ENCODE measurements around the gene CCDC71. TPM values are rescaled to one million over a fixed set of nuclear protein-coding genes. Genes with fewer than 3 reads are reported as not detected.
A peak's percentile ranks its signal among the peaks of the same experiment; 100 is the strongest.

The CCDC71 gene
- total RNA-seq, 2 experiments from 2014 or later = 21.8 to 22.7 TPM

DNA sequence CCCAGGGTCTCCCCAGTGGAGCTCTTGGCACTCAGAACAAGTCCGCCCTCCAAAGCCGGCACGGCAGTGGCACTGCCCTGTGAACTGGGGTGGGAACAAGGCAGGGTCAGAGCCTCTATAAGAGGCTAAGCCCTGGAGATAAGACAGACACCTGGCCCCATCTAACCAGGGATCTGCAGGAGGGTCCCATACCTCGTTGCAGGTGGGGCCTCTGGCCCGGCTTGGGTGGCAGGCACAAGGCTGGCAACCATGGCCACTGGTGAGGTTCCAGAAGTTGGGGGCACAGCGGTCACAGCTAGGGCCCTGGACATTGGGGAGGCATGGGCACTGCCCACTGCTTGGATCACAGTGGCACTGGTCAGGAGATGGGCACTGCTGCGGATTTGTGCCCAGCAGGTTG is 41.9 kb downstream of the CCDC71 start:
- Mint-ChIP-seq H3K27ac (no peak overlapping the region), H3K4me3 (no peak overlapping the region), H3K9me3 (ENCODE audit: insufficient read depth) (no peaks in the 10 kb centered on the region), H3K4me1 (ENCODE audit: low read depth) (peaks cover 22% of the 10 kb centered on the region), H3K27me3 (ENCODE audit: low read depth) (no peaks in the 10 kb centered on the region), H3K36me3 (ENCODE audit: low read depth) (peaks cover 5% of the 10 kb centered on the region)
- ATAC-seq (no peak), DNase-seq (no peak)
- ChIA-PET CTCF (no interaction called here), POLR2A (no interaction called here)

DNA sequence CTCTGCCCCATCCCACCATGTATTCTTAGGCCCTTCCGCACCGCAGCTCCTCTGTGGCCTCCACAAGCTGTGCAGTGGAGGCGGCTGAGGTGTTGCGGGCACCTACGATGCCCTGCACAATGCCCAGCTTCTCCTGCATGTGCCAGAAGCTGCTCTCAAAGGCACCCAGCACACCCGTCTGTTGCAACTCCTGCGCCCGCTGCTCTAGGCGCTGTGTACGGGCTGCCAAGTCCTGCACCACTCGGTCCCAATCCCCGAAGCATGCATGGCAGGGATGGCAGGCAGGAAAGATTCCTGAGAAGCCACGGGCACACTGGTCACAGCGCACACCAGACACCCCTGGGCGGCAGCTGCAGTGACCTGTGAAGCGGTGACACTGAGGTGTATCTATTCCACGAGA is 42.4 kb downstream of the CCDC71 start:
- Mint-ChIP-seq H3K4me3 (no peak overlapping the region), H3K27me3 (ENCODE audit: low read depth) (no peaks in the 10 kb centered on the region), H3K36me3 (ENCODE audit: low read depth) (peaks cover 11% of the 10 kb centered on the region), H3K4me1 (ENCODE audit: low read depth) (peaks cover 24% of the 10 kb centered on the region), H3K27ac (no peak overlapping the region), H3K9me3 (ENCODE audit: insufficient read depth) (no peaks in the 10 kb centered on the region)
- no peak for ATAC-seq
- POLR2A ChIA-PET = no interaction called here
- DNase-seq = no peak
- CTCF ChIA-PET = no interaction called here

DNA sequence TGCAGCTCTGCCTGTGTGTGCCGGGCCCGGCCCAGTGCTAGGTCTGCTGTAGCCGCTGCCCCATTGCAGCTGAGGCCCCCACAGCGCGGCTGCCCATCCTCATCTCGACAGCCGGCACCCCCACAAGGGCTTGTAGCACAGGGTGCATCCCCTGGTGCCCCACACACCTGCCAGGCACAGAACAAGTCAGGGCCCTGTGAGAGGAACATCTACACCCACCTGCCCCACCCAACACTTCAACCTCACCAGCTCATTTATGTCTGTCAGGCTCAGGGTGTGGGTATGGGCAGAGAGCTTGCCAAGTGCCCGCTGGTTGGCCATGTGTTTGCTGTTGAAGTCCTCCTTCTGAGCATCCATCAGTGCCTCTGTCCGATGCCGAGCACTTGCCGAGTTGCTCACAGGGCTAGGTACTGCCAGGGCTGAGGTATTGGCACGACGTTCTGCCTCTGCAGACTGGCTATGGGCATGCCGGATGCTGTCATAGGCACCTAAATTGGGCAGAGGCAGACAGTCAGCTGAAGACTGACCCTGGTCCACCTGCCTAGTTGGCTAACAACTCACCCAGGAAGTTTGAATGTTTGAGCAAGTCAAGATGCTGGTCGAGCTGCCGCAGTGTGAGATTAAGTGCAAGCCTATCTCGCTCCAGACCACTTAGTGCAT is 43.1 kb downstream of the CCDC71 start:
- Mint-ChIP-seq H3K36me3 (ENCODE audit: low read depth) (peaks cover 13% of the 10 kb centered on the region), H3K27me3 (ENCODE audit: low read depth) (no peaks in the 10 kb centered on the region), H3K4me3 (no peak overlapping the region), H3K4me1 (ENCODE audit: low read depth) (peaks cover 24% of the 10 kb centered on the region), H3K9me3 (ENCODE audit: insufficient read depth) (no peaks in the 10 kb centered on the region), H3K27ac (no peak overlapping the region)
- DNase-seq = no peak
- ChIA-PET CTCF (no interaction called here), POLR2A (interaction anchor here (4.8 kb wide), 1 partner anchor 29 kb away, joined by 65 read pairs; the partner anchor contains the start of gene QRICH1)
- no peak for ATAC-seq

DNA sequence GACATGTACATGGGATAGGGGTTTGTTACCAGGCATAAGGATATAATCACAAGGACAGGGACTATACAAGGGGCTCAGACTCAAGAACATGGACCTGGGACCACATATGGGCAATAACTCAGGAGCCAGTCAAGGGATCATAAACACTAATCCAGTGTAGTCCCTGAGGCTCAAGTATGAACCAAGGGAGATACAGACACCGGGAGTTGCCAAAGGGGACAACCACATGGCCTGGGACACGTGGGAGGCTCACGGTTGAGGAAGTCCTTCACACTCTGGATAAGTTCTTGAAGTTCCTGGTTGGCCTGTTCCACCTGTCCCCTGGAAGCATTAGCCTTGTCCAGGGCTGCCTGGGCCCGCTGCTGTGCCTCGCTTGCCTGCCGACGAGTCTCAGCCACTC is 43.7 kb downstream of the CCDC71 start:
- Mint-ChIP-seq H3K4me3 (no peak overlapping the region), H3K27ac (peak overlapping the region; percentile 95)
- CTCF ChIA-PET = no interaction called here

DNA sequence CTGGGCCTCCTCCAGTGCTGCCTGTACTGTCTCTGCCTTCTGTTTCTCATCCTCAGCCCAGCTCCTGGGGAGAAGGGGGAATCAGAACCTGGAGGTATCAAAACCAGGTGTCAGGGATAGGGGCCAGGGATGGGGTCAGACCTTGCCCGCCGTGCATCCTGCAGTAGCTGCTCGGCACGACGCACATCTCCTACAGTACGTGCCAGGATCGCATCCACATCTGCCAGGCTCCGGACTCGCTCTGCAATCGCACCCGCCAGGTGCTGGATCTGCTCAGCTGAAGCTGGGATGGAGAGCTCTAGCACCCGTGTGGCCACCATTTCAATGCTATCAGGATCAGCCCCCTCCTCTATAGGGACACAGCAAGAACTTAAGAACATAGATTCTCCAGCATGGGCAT is 44.1 kb downstream of the CCDC71 start:
- CTCF ChIA-PET = interaction anchor here (1.5 to 2.4 kb wide), 2 partner anchors 28 to 36 kb away, joined by 8 to 11 read pairs; partner anchors contain the start of gene QRICH1
- Mint-ChIP-seq H3K27ac (peak overlapping the region; percentile 95), H3K36me3 (ENCODE audit: low read depth) (peaks cover 20% of the 10 kb centered on the region), H3K4me1 (ENCODE audit: low read depth) (peaks cover 24% of the 10 kb centered on the region), H3K9me3 (ENCODE audit: insufficient read depth) (no peaks in the 10 kb centered on the region), H3K4me3 (peak overlapping the region; percentile 89), H3K27me3 (ENCODE audit: low read depth) (no peaks in the 10 kb centered on the region)
- POLR2A ChIA-PET = interaction anchor here (1.6 to 4.8 kb wide), 2 partner anchors 28 to 100 kb away, joined by 4 to 65 read pairs; partner anchors contain the start of genes NDUFAF3 and QRICH1
- DNase-seq (no peak), ATAC-seq (no peak)

More for the DNA sequence above, 43.7 kb downstream of the CCDC71 start:
- ATAC-seq (no peak), DNase-seq (no peak)
- no peaks in the 10 kb centered on the region for H3K9me3 Mint-ChIP-seq (ENCODE audit: insufficient read depth)
- H3K27me3 Mint-ChIP-seq (ENCODE audit: low read depth) = no peaks in the 10 kb centered on the region
- peaks cover 18% of the 10 kb centered on the region for H3K36me3 Mint-ChIP-seq (ENCODE audit: low read depth)
- POLR2A ChIA-PET = interaction anchor here (4.8 kb wide), 1 partner anchor 29 kb away, joined by 65 read pairs; the partner anchor contains the start of gene QRICH1
- H3K4me1 Mint-ChIP-seq (ENCODE audit: low read depth) = peaks cover 24% of the 10 kb centered on the region

DNA sequence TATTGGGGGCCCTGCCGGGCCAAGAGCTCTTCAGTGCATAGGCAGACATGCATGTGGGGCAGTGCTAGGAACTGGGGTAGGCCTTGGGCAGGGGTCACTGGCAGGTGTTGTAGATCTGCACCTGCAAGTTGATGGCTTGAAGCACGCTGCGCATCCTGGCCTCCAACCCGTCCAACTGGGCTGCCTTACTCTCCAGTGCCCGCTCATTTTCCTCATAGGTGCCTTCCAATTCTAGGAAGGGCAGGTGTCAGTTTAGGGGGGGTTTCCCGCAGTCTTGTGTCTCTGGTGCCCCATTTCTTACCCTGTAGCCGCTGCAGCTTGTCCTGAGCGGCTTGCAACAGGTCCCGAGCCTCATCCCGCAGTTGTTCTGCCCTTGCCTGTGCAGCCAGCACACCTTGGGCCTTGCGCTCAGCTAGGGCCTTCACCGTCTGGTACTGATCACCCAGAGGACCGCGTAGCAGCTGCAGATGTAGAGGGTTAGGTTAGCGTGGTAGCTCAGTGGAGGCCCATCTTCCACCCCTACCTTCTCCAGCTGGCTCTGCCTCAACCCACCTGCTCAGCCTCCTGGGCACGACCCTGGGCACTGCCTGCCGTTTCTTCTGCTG is 44.9 kb downstream of the CCDC71 start:
- Mint-ChIP-seq H3K36me3 (ENCODE audit: low read depth) (peaks cover 25% of the 10 kb centered on the region), H3K4me1 (ENCODE audit: low read depth) (peaks cover 24% of the 10 kb centered on the region), H3K27me3 (ENCODE audit: low read depth) (no peaks in the 10 kb centered on the region), H3K27ac (peak overlapping the region; percentile 95), H3K4me3 (peak overlapping the region; percentile 89), H3K9me3 (ENCODE audit: insufficient read depth) (no peaks in the 10 kb centered on the region)
- ChIA-PET CTCF (interaction anchor here (0.9 to 2.4 kb wide), 8 partner anchors 9 to 133 kb away, joined by 3 to 11 read pairs (median 6); partner anchors contain the start of genes KLHDC8B and QRICH1), POLR2A (interaction anchor here (0.5 to 4.8 kb wide), 8 partner anchors 12 to 219 kb away, joined by 3 to 65 read pairs (median 4); partner anchors contain the start of genes CCDC71, NDUFAF3, QRICH1 and USP4)
- DNase-seq = no peak
- ATAC-seq = no peak

DNA sequence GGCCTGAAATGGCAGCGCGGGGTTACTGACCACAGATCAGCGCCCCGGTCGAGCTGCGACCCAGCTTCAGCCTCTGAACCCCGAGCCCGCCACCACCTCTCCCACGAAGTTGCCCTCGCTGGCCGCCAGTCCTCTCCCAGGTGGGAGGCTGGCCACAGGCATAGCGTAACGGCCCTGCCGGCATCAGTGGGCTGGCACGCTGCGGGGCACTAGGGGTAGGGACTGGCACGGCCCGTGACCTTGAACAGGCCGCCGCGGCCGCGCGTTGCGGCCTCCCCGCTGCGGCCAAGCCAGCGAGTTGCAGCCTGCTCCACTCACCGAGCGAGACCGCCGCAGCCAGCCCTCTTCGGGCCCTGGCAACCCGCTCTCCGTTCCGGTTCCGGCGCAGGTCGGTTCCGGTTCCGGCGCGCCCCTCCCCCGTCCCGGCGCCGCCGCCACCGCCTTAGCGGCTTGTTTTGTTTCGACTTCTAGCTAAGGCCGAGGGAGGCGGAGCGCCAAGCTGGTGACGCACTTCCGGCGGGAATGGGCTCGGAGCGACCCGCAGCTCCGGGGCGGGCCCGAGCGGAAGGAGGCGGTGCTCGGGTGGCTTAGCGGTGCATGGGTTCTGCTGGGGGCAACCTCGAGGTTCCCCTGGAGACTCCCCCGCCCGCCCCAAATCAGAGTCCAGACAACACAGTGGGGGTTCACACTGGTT is 45.5 kb downstream of the CCDC71 start, which contains the start of gene USP19:
USP19 (minus strand) TSS at position 386 of the 694 bp plus-strand sequence. CDS start 1,678 bp downstream, outside the sequence.
- Mint-ChIP-seq H3K27ac (peak within 1 kb of the TSS; percentile 95), H3K36me3 (ENCODE audit: low read depth) (peaks cover 32% of the 10 kb centered on the region), H3K4me1 (ENCODE audit: low read depth) (peaks cover 24% of the 10 kb centered on the region), H3K9me3 (ENCODE audit: insufficient read depth) (no peaks in the 10 kb centered on the region), H3K4me3 (peak within 1 kb of the TSS; percentile 89), H3K27me3 (ENCODE audit: low read depth) (no peaks in the 10 kb centered on the region)
- CTCF ChIA-PET = interaction anchor here (0.9 to 2.4 kb wide), 9 partner anchors 9 to 133 kb away, joined by 3 to 11 read pairs (median 6); partner anchors contain the start of genes KLHDC8B and QRICH1
- POLR2A ChIA-PET = interaction anchor here (0.5 to 4.8 kb wide), 15 partner anchors 12 to 345 kb away, joined by 3 to 65 read pairs (median 4); partner anchors contain the start of genes CCDC71, NDUFAF3, QARS1 and QRICH1
- peak; percentile 91 for ATAC-seq
- peak; percentile 95 for DNase-seq

DNA sequence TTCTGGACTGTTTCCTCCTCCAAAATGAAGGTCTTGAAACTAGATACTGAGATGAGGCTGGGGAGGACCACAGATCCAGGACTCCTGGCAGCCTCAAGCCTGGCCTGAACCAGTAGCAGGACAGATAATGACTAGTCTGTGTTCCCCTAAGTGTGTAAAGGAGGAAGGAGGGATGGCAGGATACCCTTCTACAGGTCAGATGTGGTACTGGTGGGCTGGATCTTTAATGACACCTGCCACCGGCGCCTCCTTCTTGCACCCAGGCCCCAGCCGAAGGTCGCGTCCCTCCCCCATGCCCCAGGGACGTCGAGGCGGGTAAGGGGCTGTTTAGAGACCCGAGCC is 46.1 kb downstream of the CCDC71 start:
- CTCF ChIA-PET = interaction anchor here (1.2 to 2.4 kb wide), 4 partner anchors 26 to 132 kb away, joined by 6 to 11 read pairs (median 8); partner anchors contain the start of genes KLHDC8B and QRICH1
- Mint-ChIP-seq H3K4me1 (ENCODE audit: low read depth) (peaks cover 24% of the 10 kb centered on the region), H3K9me3 (ENCODE audit: insufficient read depth) (no peaks in the 10 kb centered on the region), H3K27me3 (ENCODE audit: low read depth) (no peaks in the 10 kb centered on the region), H3K27ac (peak overlapping the region; percentile 95), H3K36me3 (ENCODE audit: low read depth) (peaks cover 37% of the 10 kb centered on the region), H3K4me3 (peak overlapping the region; percentile 89)
- DNase-seq (peak; percentile 26), ATAC-seq (peak; percentile 14)
- POLR2A ChIA-PET = interaction anchor here (0.6 to 4.8 kb wide), 9 partner anchors 13 to 345 kb away, joined by 3 to 65 read pairs (median 3); partner anchors contain the start of genes QARS1, QRICH1 and RHOA

DNA sequence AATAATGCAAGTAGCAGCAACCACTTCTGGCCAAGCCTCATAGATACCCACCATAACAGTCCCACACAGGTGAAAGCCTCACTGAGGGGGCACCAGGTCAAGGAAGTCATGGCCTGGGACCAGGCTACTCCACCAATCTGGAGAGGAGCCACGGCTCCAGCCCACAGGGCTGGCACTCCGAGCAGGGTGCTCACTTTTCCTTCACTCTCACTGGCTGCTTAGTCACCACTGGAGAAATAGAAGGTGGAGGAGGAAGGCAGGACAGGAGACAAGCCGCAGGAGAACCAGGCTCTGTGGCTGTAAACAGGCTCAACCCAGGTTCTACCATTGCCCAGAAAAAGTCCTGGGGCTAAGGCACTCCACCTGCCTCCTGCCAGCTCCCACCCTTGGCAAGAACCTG is 46.7 kb downstream of the CCDC71 start:
- DNase-seq = no peak
- ChIA-PET POLR2A (interaction anchor here (0.8 to 4.8 kb wide), 5 partner anchors 15 to 292 kb away, joined by 3 to 65 read pairs (median 4); partner anchors contain the start of genes QARS1, QRICH1 and RHOA), CTCF (interaction anchor here (1.2 to 2.1 kb wide), 3 partner anchors 25 to 132 kb away, joined by 6 to 11 read pairs (median 9); partner anchors contain the start of genes KLHDC8B and QRICH1)
- H3K36me3 Mint-ChIP-seq (ENCODE audit: low read depth) = peaks cover 42% of the 10 kb centered on the region
- H3K27me3 Mint-ChIP-seq (ENCODE audit: low read depth) = no peaks in the 10 kb centered on the region
- ATAC-seq = no peak
- no peaks in the 10 kb centered on the region for H3K9me3 Mint-ChIP-seq (ENCODE audit: insufficient read depth)
- H3K4me3 Mint-ChIP-seq = peak overlapping the region; percentile 89
- H3K27ac Mint-ChIP-seq = peak overlapping the region; percentile 95
- peaks cover 24% of the 10 kb centered on the region for H3K4me1 Mint-ChIP-seq (ENCODE audit: low read depth)

DNA sequence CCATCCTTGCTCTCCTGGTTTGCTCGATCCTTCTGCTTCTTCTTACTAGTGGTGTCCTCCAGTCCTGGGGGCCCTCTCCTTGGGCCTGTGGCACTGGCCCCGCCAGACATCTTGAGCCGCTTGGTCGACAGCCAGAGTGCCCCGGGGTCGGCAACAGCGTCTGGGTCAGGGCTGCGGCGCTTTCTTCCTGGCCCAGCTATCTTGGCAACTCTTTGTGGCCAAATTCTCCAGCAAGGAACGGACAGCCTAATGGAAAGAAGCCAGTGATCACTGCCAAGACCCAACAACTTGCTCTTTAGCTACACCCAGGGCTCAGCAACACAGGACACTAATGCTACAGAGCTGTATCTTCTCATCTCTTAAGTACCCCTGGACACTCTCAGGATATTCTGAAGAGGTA is 47.1 kb downstream of the CCDC71 start:
- CTCF ChIA-PET = interaction anchor here (1.2 to 2.1 kb wide), 2 partner anchors 25 to 131 kb away, joined by 6 to 11 read pairs; partner anchors contain the start of gene QRICH1

More for the DNA sequence above, 47.1 kb downstream of the CCDC71 start:
- peak overlapping the region; percentile 89 for H3K4me3 Mint-ChIP-seq
- ATAC-seq = no peak
- peaks cover 46% of the 10 kb centered on the region for H3K36me3 Mint-ChIP-seq (ENCODE audit: low read depth)
- DNase-seq = no peak
- no peaks in the 10 kb centered on the region for H3K27me3 Mint-ChIP-seq (ENCODE audit: low read depth)
- no peaks in the 10 kb centered on the region for H3K9me3 Mint-ChIP-seq (ENCODE audit: insufficient read depth)
- H3K27ac Mint-ChIP-seq = peak overlapping the region; percentile 79
- POLR2A ChIA-PET = interaction anchor here (1.7 to 4.8 kb wide), 2 partner anchors 19 to 25 kb away, joined by 4 to 65 read pairs; partner anchors contain the start of gene QRICH1
- peaks cover 24% of the 10 kb centered on the region for H3K4me1 Mint-ChIP-seq (ENCODE audit: low read depth)
